ENCODE data around the gene KCNQ1.

KCNQ1 gene

DNA sequence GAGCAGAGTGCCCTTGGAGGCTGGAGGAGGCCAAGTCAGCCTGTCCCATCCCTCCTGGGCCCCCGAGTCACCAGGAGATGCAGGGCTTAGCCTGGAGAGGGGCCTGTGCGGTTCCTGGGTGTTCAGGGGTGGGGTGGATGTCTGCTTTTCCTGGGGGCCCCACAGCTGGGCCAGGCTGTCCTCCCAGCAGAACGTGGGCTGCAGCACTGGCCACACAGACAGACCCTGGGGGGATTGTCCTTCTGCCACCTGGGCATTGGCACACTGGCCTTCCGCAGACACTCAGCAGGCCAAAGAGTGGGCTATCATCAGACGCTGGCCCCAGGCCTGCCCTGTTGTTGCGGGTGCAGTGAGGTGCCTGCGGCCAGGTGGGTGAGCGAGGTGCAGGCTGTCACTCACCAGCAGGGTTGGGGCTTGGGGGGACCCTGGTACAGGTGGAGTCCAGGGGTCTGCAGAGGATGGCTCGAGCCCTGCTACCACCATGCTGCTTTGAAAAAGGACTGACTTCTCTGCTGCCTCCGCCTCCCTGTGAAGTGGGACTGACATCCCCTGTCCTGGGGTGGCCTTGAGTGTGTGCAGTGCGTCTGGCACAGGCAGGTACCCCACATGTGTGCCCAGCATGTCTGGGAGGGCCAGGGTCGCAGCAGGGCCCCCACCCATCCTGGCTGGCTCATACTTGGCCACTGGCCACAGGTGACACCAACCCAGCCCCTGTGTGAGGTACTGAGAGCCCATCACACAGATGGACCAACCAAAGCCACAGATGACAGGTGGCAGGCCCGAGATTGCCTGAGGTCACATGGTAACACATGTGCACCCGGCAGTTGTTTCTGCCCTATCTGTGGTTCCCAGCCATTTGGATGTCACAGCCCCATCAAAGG is 294.0 kb downstream of the KCNQ1 start:
- no peak for DNase-seq (ENCODE audit: low read depth)
- no peak overlapping the region for H3K4me3 ChIP-seq (ENCODE audit: low read depth, low read length)
- no peak for TF ChIP-seq CTCF (IDR thresholded peaks at IDR 0.05; ENCODE audit: insufficient read depth, low read depth, low read length, missing control alignments)

- no peak overlapping the region for H3K4me3 ChIP-seq (ENCODE audit: low read depth, low read length)
- DNase-seq (ENCODE audit: low read depth): no peak
- TF ChIP-seq CTCF (IDR thresholded peaks at IDR 0.05; ENCODE audit: insufficient read depth, low read depth, low read length, missing control alignments): no peak
Observed at GRCh38 chr11:2739531-2740274, 294.9 kb downstream of the KCNQ1 start.

- no peak for TF ChIP-seq CTCF (IDR thresholded peaks at IDR 0.05; ENCODE audit: insufficient read depth, low read depth, low read length, missing control alignments)
- no peak for DNase-seq (ENCODE audit: low read depth)
- H3K4me3 ChIP-seq (ENCODE audit: low read depth, low read length): no peak overlapping the region
Observed at GRCh38 chr11:2740275-2740940, 295.6 kb downstream of the KCNQ1 start.

- TF ChIP-seq CTCF (IDR thresholded peaks at IDR 0.05; ENCODE audit: insufficient read depth, low read depth, low read length, missing control alignments): no peak
- H3K4me3 ChIP-seq (ENCODE audit: low read depth, low read length): no peak overlapping the region
- DNase-seq (ENCODE audit: low read depth): no peak
Observed at GRCh38 chr11:2741006-2741376, 296.2 kb downstream of the KCNQ1 start.

GRCh38 chr11:2741377-2742131 is 296.7 kb downstream of the KCNQ1 start:
- no peak for DNase-seq (ENCODE audit: low read depth)
- H3K4me3 ChIP-seq (ENCODE audit: low read depth, low read length): no peak overlapping the region
- no peak for TF ChIP-seq CTCF (IDR thresholded peaks at IDR 0.05; ENCODE audit: insufficient read depth, low read depth, low read length, missing control alignments)

DNA sequence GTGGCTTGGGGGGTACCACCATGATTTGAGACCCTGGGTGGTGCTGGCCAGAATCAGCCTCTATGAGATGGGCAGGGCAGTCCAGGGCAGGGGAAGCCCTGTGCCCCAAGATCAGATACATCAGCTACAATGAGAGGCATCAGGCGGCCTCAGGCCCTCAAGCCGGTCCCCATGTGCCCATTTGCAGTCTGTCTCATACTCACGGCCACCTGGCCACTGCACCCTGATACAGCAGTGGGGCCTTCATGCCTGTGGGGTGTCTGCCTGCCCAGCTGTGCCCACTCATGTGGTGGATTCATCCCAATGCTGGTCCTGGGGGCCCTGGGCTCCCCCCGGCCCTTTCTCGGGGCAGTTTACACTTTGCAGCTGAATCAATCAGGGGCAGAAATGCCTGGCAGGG is 297.4 kb downstream of the KCNQ1 start:
- no peak for DNase-seq (ENCODE audit: low read depth)
- TF ChIP-seq CTCF (IDR thresholded peaks at IDR 0.05; ENCODE audit: insufficient read depth, low read depth, low read length, missing control alignments): no peak
- H3K4me3 ChIP-seq (ENCODE audit: low read depth, low read length): no peak overlapping the region
